DOHH2 (cell line): ENCODE data around the gene HNRNPCL1.

ENCODE experiments used
- CTCF ChIP-seq: fragments of 200-600 bp; sonication (generic); IDR thresholded peaks from one replicate; pipeline ENCODE4 v1.5.1; 2014; ENCODE audit warnings: antibody characterized with exemption, mild to moderate bottlenecking, low read depth, low read length; ENCODE audit not compliant: poor library complexity, severe bottlenecking
- EZH2phosphoT487 ChIP-seq: fragments of 200-600 bp; sonication (generic); IDR thresholded peaks from 2 replicates; pipeline ENCODE4 v1.6.1; 2017; ENCODE audit warnings: borderline replicate concordance, mild to moderate bottlenecking, antibody characterized with exemption, low read length, moderate library complexity, mixed read lengths

GRCh38 chr1:12851779-12852178, 3.3 kb upstream of the HNRNPCL1 start:
- TF ChIP-seq CTCF, result no peak
- TF ChIP-seq EZH2phosphoT487, result no peak
